H54 (cell line): ENCODE results near the gene CSMD2.

Source experiments
- DNase-seq: peaks from one replicate; pipeline ENCODE4 v3.0.0; 2011; ENCODE audit warnings: low spot score, mixed read lengths; ENCODE audit not compliant: insufficient read length
- FAIRE-seq: peaks from 3 replicates; lab custom pipeline; 2011; peaks lifted over from hg19 to GRCh38; lab: Jason Lieb, UNC
- POLR2A ChIP-seq: IDR thresholded peaks from 2 replicates; pipeline ENCODE4 v1.6.1; 2011; ENCODE audit warnings: low read depth, mild to moderate bottlenecking, low read length

Gene CSMD2

GRCh38 chr1:34066166-34066565 lies 98.9 kb downstream of the CSMD2 start:
- TF ChIP-seq POLR2A, result no peak
- DNase-seq (no peak), FAIRE-seq (no peak)

- FAIRE-seq (no peak), DNase-seq (no peak)
- TF ChIP-seq POLR2A, result no peak
Observed at GRCh38 chr1:34065498-34065897, 99.5 kb downstream of the CSMD2 start.

GRCh38 chr1:34060901-34061415 lies 104.1 kb downstream of the CSMD2 start:
- DNase-seq, result no peak
- no peak for TF ChIP-seq POLR2A
- FAIRE-seq, result no peak

- TF ChIP-seq POLR2A, result no peak
- no peak for DNase-seq
- FAIRE-seq, result no peak
Observed at GRCh38 chr1:34060187-34060730, 104.8 kb downstream of the CSMD2 start.

DNA sequence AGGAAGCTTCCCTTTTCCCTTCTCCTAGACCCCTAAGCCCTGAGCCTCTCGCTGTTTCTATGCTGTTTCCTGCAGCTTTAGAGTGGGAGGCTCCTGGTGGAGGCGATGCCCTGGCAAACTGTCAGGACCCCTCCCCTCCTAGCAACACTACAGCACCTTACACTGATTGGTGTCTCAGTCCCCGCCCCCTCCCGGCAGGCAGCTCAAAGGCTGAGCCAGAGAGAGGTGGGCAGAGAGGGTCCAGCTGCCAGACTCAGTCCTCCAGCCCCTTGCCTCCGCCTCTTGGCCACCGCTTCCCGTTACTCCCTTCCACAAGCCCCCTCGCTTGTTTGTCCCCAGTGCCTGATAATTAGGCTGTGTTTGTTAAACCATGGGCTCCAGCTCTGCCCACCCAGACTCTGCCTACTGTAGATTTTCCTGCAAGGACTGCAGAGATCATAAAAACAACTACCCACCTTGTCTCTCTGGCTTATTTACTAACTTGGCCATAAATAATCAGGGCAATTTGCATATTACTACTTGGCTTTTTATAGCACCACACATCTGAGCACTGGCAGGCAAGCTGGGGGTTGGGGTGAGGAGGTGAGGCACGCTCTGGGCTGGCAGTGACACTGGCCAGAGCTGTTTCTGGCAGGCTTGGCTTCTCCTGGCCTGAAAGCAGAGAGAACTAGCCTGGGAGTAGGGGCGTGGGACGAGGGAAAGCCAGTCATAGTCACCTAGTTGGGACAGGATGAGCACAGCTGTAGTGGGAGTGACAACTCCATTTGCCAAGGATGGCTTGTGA lies 107.5 kb downstream of the CSMD2 start:
- DNase-seq (no peak), FAIRE-seq (no peak)
- no peak for TF ChIP-seq POLR2A

GRCh38 chr1:34055818-34056217 lies 109.2 kb downstream of the CSMD2 start:
- FAIRE-seq (no peak), DNase-seq (no peak)
- TF ChIP-seq POLR2A, result no peak

DNA sequence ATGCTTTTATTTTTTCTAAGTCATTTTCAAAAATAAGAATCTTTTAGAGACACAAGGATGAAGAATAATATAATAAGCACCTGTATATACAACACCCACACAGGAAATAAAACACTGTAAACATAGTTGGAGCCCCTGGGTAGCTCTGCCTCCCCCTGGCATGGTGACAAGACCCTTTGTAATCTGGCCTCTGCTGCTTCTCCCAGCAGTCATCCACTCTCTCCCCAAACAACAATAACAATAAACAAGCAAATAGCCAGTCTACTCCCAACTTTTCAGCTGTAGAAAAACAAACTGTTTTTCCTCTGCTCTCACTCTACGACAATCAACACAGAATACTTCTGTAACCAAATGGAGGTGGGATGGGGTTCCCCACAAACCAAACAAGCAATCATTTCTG lies 110.1 kb downstream of the CSMD2 start:
- FAIRE-seq (no peak), DNase-seq (no peak)
- no peak for TF ChIP-seq POLR2A

GRCh38 chr1:34053660-34054059 lies 111.4 kb downstream of the CSMD2 start:
- FAIRE-seq, result no peak
- no peak for DNase-seq

DNA sequence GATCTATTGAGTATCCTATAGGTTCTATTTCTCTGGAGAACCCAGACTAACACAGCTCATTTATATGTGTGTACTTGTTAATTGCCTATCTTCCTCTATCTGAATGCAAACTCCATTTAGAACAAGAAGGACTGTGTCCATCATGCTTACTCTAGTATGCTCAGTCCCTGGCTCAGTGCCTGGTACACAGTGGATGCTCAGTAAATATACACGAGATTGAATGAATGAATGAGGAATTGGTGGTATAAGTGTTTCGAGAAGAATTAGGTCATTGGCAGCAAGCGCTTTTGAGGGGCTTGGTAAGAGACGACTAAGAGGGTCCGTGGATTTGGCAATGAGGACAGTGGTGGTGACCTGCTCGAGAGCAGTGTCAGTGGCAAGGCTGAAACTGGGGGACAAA lies 112.5 kb downstream of the CSMD2 start:
- no peak for DNase-seq
- no peak for TF ChIP-seq POLR2A
- FAIRE-seq, result no peak

More at GRCh38 chr1:34053660-34054059, 111.4 kb downstream of the CSMD2 start:
- no peak for TF ChIP-seq POLR2A

- FAIRE-seq (no peak), DNase-seq (no peak)
- TF ChIP-seq POLR2A, result no peak
Observed at GRCh38 chr1:34050709-34051485, 114.1 kb downstream of the CSMD2 start.

GRCh38 chr1:34049994-34050393 lies 115.0 kb downstream of the CSMD2 start:
- TF ChIP-seq POLR2A, result no peak
- no peak for FAIRE-seq
- DNase-seq, result no peak

DNA sequence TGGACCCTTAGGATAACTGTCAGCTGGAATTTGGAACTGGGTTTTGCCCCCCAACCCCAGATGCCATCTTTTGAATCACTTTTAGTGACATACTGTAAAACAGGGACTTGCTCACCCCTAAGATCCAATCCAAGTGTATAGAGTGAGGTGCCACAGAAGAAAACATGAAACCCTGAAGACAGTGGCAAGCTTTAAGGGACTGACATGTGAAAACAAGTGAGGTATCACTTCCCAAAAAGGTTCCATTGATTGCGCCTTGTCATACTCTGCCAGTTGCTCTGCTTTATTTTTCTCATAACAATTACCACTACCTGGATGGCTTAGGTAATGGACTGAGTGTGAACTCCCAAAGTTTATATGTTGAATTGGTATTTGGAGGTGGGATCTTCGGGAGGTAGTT lies 115.6 kb downstream of the CSMD2 start:
- DNase-seq (no peak), FAIRE-seq (no peak)
- no peak for TF ChIP-seq POLR2A

- FAIRE-seq (no peak), DNase-seq (no peak)
- no peak for TF ChIP-seq POLR2A
Observed at GRCh38 chr1:34037856-34038255, 127.2 kb downstream of the CSMD2 start.

GRCh38 chr1:34037109-34037508 lies 127.9 kb downstream of the CSMD2 start:
- no peak for DNase-seq
- FAIRE-seq, result no peak
- no peak for TF ChIP-seq POLR2A
